Skeletal muscle tissue (tissue), 4 donors: Measurements from ENCODE around the gene ANKRD29. TPM values are rescaled to one million over a fixed set of nuclear protein-coding genes. Genes with fewer than 3 reads are reported as not detected.
"Not testable (repeated sequence)": the region's sequence is repeated elsewhere in the genome, so short reads cannot be mapped to it uniquely, and the experiment has no call there.

Experiments
- H3K27ac ChIP-seq: one replicate; pipeline ENCODE4 v1.7.0; 2013; ENCODE audit warnings: mild to moderate bottlenecking, low read depth, low read length, inconsistent platforms
- H3K27me3 ChIP-seq, 3 donors: one replicate each; pipeline ENCODE4 v1.7.0; 2013; ENCODE audit warnings: low read length in 3 of 3; ENCODE audit not compliant: control insufficient read depth in 3 of 3, insufficient read depth in 3 of 3
- H3K36me3 ChIP-seq, 3 donors: one replicate each; pipeline ENCODE4 v1.7.0; 2013; ENCODE audit warnings: low read length in 3 of 3; ENCODE audit not compliant: control insufficient read depth in 3 of 3, insufficient read depth in 3 of 3
- H3K4me1 ChIP-seq, 3 donors: one replicate each; pipeline ENCODE4 v1.7.0; 2013; ENCODE audit warnings: low read length in 3 of 3, mild to moderate bottlenecking in 3 of 3; ENCODE audit not compliant: control insufficient read depth in 3 of 3, insufficient read depth in 3 of 3
- H3K4me3 ChIP-seq, 3 donors: one replicate each; pipeline ENCODE4 v1.7.0; 2013; ENCODE audit warnings: low read length in 3 of 3
- H3K9ac ChIP-seq, 3 donors: one replicate each; pipeline ENCODE4 v1.7.0; 2013; ENCODE audit warnings: low read length in 3 of 3, mild to moderate bottlenecking in 3 of 3, moderate library complexity in 2 of 3, low read depth in 1 of 3
- H3K9me3 ChIP-seq, 3 donors: one replicate each; pipeline ENCODE4 v1.7.0; 2013; ENCODE audit warnings: low read length in 3 of 3; ENCODE audit not compliant: control insufficient read depth in 3 of 3
- total RNA-seq: library from RNA; depleted of rRNA; stranded (reverse); fragments of >200 nt; gene quantifications from one replicate; pipeline ENCODE4 v1.2.3, GENCODE V29; 2014
- donor health status: Osteomylitis.

Gene ANKRD29
- total RNA-seq, 1 donor from 2014 or later = 3.7 TPM

- Histone ChIP-seq H3K27ac (no peak overlapping the region), H3K9me3 (no peaks in the 10 kb centered on the region), H3K27me3 (peaks cover 4 to 25% (median 10%) of the 10 kb centered on the region in 3 donors), H3K4me1 (peaks cover 6 to 11% (median 11%) of the 10 kb centered on the region in 3 donors), H3K9ac (peak overlapping the region in 2 of 3 donors; percentile 13 to 40), H3K4me3 (peak overlapping the region; percentile 62 to 67 (median 67)), H3K36me3 (no peaks in the 10 kb centered on the region)
Observed at GRCh38 chr18:23619388-23619881, 43.3 kb downstream of the ANKRD29 start.

- H3K4me3 ChIP-seq = peak overlapping the region; percentile 62 to 67 (median 67)
- no peaks in the 10 kb centered on the region for H3K9me3 ChIP-seq
- peaks cover 4 to 25% (median 10%) of the 10 kb centered on the region in 3 donors for H3K27me3 ChIP-seq
- H3K4me1 ChIP-seq = peaks cover 6 to 11% (median 11%) of the 10 kb centered on the region in 3 donors
- H3K9ac ChIP-seq = peak overlapping the region in 1 of 3 donors; percentile 0
- no peak overlapping the region for H3K27ac ChIP-seq
- no peaks in the 10 kb centered on the region for H3K36me3 ChIP-seq
Observed at GRCh38 chr18:23618862-23619387, 43.8 kb downstream of the ANKRD29 start.

- Histone ChIP-seq H3K9me3 (no peaks in the 10 kb centered on the region), H3K27ac (no peak overlapping the region), H3K9ac (no peak overlapping the region), H3K4me3 (no peak overlapping the region), H3K27me3 (peaks cover 4 to 25% (median 10%) of the 10 kb centered on the region in 3 donors), H3K4me1 (peaks cover 6 to 11% (median 11%) of the 10 kb centered on the region in 3 donors), H3K36me3 (no peaks in the 10 kb centered on the region)
Observed at GRCh38 chr18:23617412-23618014, 45.2 kb downstream of the ANKRD29 start.

GRCh38 chr18:23616258-23616657, 46.5 kb downstream of the ANKRD29 start:
- no peaks in the 10 kb centered on the region for H3K9me3 ChIP-seq
- peaks cover 4 to 19% (median 10%) of the 10 kb centered on the region in 3 donors for H3K27me3 ChIP-seq
- no peaks in the 10 kb centered on the region for H3K36me3 ChIP-seq
- no peak overlapping the region for H3K9ac ChIP-seq
- H3K4me3 ChIP-seq = no peak overlapping the region
- no peak overlapping the region for H3K27ac ChIP-seq
- peaks cover 6 to 11% (median 9%) of the 10 kb centered on the region in 3 donors for H3K4me1 ChIP-seq

GRCh38 chr18:23614891-23615290, 47.8 kb downstream of the ANKRD29 start:
- Histone ChIP-seq H3K9ac (no peak overlapping the region), H3K4me1 (peaks cover 6 to 11% (median 9%) of the 10 kb centered on the region in 3 donors), H3K4me3 (no peak overlapping the region), H3K36me3 (no peaks in the 10 kb centered on the region), H3K27me3 (peaks cover 4 to 10% (median 8%) of the 10 kb centered on the region in 3 donors), H3K9me3 (no peaks in the 10 kb centered on the region), H3K27ac (no peak overlapping the region)

GRCh38 chr18:23614413-23614812, 48.3 kb downstream of the ANKRD29 start:
- H3K4me1 ChIP-seq = peaks cover 3 to 7% (median 5%) of the 10 kb centered on the region in 3 donors

GRCh38 chr18:23613091-23613475, 49.6 kb downstream of the ANKRD29 start:
- H3K27ac ChIP-seq, H3K9ac ChIP-seq, H3K27me3 ChIP-seq, H3K4me1 ChIP-seq, H3K36me3 ChIP-seq, H3K4me3 ChIP-seq, H3K9me3 ChIP-seq: not testable (repeated sequence)

More at GRCh38 chr18:23614413-23614812, 48.3 kb downstream of the ANKRD29 start:
- Histone ChIP-seq H3K9ac (no peak overlapping the region), H3K27ac (no peak overlapping the region), H3K4me3 (no peak overlapping the region), H3K9me3 (no peaks in the 10 kb centered on the region), H3K36me3 (no peaks in the 10 kb centered on the region), H3K27me3 (peaks cover 3 to 6% (median 4%) of the 10 kb centered on the region in 3 donors)

- Histone ChIP-seq H3K4me1 (no peaks in the 10 kb centered on the region), H3K27me3 (no peaks in the 10 kb centered on the region), H3K9ac (no peak overlapping the region), H3K36me3 (no peaks in the 10 kb centered on the region), H3K27ac (no peak overlapping the region), H3K9me3 (no peaks in the 10 kb centered on the region), H3K4me3 (no peak overlapping the region)
Observed at GRCh38 chr18:23612434-23613090, 50.1 kb downstream of the ANKRD29 start.

GRCh38 chr18:23609390-23610023, 53.2 kb downstream of the ANKRD29 start:
- no peaks in the 10 kb centered on the region for H3K4me1 ChIP-seq
- no peak overlapping the region for H3K4me3 ChIP-seq
- H3K36me3 ChIP-seq = no peaks in the 10 kb centered on the region
- H3K27ac ChIP-seq = no peak overlapping the region
- H3K9ac ChIP-seq = no peak overlapping the region
- no peaks in the 10 kb centered on the region for H3K9me3 ChIP-seq
- no peaks in the 10 kb centered on the region for H3K27me3 ChIP-seq
